Activated T-cell treated with anti-CD3 and anti-CD28 coated beads for 4 hours (primary cell): Measurements from ENCODE around the gene RGS19.

Experiments used
- DNase-seq: peaks from one replicate; pipeline ENCODE4 v3.0.0-alpha.2; 2020

RGS19 gene

DNA sequence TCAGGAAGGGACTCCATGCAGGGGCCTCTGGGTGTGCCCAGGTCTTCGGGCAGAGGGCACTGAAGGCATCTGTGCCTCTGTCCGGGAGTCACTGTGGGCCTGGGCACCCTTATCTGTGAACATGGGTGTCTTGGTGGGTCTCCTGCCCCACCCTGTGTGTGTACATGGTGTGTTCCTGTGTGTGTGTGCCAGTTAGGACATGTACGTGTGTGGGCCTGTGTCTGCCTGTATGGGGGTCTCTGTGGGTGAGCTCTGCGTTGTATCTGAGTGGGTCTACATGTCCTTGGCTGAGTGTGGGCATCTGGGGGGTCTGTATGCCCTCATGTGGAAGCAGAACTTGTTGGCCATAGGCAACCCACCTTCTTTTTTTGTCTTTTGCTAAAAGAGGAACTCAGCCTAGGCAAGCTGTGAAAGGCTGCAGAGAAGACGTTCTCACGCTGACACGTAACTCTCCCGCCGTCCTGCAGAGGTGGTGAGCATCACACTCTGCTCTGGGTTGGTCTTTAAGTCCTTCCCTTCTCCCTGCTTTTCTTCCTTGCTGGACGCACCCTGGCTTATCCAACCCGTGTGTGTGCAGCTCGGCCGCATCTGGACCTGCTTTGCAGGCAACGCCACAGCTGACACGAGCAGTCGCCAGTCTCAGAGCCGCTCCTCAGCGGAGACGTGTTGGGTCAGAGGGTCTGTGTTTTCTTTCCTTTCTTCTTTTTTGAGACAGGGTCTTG is 28.6 kb upstream of the RGS19 start:
- no peak for DNase-seq

DNA sequence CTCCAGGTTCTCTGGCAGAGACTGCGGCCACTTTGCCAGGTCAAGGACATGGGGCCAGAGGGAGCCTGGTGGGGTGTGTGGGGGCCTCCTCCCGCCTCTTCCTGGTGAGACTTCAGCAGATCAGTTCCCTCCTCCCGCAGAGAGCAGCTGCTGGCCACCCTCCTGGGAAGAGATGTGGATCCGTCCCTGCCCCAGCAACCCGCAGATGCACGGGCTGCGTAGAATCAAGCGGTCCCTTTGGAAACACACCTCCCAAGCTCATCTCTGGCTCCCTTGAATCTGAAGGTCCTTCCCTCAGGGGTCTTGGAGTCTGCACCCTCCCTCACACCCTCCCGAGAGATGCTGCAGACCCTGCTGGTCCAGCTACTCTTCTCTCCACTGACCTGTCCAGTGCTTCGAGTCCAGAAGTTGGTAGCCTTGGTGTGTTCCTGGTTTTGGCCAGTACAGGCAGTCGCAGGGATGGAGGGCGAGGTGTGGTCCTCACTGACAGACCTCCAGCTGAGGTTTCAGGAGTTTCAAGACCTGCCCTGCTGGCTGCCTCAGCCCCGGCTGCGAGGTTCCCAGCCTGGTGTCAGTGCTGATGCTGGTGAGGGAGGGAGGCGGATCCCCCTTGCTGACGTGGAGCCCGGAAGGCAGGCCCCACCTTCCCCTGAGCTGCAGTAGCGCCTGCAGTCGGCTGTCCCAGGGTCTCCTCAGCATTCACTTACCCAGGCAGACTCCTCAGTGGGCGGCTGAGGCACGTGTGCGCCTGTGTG is 27.8 kb upstream of the RGS19 start, which contains the start of gene NPBWR2:
Gene NPBWR2 (minus strand): TSS at position 585 of the 755 bp plus-strand sequence. CDS start 734 bp downstream, outside the sequence.
- no peak for DNase-seq

DNA sequence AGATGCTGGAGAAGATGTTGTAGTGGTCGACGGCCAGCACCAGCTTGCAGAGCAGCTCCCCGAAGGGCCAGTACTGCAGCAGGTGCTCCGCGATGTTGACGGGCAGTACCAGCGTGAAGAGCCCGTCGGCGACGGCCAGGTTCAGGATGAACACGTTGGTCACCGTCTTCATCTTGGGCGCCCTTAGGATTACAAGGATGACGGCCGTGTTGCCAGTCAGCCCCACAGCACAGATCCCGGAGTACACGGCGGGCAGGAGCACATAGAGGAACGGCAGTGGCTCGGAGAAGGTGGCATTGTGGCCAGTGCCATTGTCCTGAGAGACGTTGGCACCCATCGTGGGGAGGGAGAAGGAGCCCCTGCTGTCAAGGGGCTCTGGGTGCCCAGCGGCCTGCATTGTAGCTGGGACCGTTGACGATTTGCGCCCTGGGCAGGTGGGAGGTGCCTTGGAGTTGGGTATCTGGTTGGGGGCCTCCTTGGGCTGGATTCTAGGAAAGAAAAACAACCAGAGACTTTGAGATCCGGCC is 27.2 kb upstream of the RGS19 start:
- no peak for DNase-seq

DNA sequence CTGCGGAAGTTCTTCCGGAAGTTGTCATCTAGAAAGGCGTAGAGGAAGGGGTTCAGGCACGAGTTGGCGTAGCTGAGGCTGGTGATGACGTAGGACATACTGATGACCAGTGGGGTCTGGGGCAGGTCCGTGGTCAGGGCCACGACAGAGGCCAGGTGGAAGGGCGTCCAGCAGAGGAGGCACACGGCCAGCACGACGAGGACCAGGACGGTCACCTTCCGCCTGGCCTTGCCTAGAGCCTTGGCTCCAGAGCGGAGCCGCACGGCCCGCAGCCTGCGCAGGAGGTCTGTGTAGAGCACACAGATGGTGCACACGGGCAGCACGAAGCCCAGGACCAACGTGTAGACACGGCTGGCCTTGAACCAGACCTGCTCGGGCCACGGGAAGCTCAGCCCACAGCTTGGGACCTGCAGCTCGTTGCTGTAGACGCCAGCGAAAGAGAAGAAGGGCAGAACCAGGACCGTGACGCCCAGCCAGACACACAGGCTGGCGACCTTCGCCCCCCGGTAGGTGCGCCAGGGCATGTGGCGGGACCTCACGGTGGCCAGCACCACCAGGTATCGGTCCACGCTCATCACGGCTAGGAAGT is 26.6 kb upstream of the RGS19 start:
- no peak for DNase-seq

DNA sequence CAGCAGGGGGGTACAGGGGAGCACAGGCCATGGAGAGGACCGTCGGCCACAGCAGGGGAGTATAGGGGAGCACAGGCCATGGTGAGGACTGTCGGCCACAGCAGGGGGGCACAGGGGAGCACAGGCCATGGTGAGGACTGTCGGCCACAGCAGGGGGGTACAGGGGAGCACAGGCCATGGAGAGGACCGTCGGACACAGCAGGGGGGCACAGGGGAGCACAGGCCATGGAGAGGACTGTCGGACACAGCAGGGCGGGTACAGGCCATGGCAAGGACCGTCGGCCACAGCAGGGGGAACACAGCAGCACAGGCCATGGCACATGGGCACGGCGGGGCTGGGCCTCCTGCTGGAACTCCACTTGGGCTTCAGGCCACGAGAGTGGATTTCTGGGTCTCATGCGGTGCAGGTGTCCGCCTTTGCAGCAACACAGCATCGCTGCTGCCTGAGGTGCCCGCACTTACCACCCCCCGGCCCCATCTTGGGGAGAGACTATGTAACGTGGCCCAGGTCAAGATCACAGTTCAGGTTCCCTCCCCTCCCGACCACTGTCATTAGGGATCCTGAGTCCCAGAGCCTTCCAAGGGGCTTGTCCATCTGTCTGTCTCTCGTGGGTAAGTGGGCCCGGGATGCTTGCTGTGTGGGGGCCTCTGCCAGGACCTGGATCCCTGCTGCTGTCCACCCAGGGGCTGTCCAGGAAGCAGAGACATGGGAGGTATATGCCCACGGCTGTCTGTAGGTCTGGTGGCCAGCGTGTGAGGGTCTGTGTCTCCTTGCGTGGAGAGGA is 25.5 kb upstream of the RGS19 start:
- DNase-seq: no peak

DNA sequence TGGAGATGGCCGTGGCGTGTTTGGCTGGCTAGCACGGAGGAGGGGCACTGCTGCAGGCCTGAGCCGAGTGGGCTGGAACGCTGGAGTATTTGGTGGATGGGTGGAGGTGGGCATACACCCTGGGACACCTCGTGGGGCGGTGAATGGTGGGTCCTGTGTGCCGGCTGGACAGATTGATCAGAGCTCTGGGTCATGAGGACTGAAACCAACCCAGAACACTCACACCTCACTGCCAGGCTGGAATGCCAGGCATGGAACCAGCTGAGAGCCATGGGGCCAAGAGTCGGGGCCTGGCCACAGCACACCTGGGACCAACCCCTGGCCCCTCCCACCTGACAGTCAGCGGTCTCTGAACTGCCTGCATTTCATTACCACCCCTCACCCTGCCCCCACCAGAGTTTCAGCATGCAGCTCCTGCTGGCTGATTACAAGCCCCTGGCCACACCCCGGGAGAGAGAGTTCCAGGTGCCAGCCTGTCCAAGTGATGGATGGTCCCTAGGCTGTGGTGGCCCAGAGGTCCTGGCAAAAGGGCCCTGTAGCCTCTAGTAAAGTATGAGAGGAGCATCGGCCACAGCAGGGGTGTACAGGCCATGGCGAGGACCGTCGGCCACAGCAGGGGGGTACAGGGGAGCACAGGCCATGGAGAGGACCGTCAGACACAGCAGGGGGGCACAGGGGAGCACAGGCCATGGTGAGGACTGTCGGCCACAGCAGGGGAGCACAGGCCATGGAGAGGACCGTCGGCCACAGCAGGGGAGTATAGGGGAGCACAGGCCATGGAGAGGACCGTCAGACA is 24.8 kb upstream of the RGS19 start:
- DNase-seq: no peak

DNA sequence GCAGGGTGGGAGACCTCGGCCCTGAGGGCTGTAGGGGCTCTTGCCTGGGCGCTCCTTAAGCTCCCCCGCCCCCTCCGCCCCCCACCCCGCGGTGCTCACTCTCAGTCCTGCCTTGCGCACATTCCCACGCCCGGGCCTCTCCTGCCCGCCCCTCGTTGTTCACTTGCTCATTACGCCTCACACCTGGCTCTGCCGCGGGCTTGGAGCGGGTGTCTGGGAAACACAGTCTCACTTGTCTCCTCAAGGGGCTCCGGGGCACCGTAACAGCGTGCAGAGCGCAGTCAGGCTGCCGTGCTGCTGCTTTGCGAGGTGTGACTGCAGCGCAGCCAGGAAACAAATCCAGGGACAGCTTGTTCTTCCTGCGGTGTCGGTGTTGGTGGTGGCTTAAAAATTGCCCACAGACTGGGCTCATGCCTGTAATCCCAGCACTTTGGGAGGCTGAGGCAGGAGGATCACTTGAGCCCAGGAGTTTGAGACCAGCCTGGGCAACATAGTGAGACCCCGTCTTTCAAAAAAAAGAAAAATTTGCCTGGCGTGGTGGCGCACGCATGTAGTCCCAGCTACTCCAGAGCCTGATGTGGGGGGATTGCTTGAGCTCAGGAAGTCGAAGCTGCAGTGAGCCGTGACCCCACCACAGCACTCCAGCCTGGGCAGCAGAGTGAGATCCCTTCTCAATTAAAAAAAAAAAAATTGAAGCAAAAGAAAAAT is 23.5 kb upstream of the RGS19 start:
- no peak for DNase-seq

DNA sequence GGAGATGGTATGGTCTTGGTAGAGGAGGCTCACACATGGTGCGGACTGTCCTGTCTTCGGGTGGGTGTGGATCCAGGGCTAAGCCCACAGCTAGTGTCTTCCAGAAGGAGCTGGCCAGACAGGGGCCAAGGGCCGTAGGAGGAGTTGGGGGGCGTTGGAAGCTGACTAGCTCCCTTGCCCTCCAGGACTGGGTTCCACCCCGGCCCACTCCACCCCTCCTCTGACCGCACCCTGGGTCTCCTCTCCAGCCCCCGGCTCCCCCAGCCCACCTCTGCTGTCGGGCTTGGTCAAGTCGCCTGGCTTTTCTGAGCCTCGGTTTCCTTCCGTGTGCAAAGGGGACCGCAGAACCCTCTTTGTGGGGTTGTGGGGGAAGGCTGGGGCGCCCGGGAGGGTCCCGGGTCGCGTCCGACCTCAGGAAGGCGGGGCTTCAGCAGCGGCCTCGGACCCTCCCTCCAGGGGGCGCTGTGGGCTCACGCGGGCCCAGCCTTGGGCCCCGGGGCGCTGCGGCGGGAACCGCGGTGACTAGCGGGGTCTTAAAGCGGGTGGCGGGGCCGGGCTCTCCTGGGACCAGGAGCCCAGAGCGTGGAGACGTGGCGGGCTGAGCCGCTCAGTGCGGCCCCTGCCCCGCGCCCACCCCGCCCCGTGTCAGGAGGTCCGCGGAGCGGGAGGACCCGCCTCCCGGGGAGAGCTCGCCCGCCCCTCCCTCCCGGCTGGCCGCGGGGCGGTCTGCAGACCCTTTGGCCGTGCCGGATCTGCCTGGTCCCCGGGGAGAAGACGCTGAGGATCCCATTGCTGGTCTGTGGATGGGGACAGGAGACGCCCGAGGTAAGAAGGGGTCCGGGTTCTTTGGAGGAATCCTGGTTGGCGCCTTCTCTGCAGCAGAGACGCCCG is 22.7 kb upstream of the RGS19 start:
- DNase-seq: peak; percentile 55

DNA sequence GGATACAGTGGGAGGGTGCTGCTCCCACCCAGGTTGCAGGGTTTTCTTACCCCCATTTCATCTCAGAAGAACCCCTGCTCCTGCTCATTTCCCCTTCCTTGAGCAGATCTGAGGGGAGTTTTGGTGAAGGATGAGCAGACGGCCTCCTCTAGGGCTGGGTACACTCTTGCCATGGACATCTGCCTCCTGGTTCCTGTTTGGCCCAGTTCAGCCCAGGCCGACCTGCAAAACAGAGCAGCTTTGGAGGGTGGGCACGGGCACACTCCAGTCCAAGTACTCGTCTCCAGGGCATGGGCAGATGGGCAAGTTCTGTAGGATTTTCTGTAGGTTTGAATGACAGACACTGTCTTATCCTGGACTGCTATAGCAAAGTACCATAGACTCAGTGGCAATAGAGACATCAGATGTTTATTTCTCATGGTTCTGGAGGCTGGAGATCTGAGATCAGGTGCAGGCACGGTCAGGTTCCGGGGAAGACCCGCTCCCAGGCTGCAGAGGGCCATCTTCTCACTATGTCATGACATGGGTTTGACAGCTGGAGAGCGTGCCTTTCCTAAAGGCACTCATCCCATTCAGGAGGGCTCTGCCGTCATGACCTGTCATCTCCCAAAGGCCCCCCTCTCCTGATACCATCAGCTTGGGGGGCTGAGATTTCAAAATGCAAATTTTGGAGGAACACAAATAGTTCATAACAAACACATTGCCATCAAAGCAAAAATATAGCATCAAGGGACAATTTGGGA is 21.8 kb upstream of the RGS19 start:
- no peak for DNase-seq

DNA sequence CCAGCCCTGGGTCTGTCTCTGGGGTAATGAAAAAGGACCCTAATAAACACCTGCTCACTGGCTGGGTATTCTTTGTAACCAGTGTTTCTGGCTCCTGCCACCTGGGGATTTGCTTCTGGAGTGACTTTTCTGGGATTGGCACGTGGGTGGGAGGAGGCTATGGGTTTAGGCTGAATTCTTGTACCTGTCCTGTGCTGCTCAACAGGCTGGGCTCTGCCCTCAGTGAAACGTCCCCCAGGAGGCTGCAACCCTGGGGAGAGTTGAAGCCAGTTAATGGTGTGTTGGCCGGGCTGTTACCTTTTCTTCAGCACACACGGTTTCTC is 21.2 kb upstream of the RGS19 start:
- DNase-seq: no peak

DNA sequence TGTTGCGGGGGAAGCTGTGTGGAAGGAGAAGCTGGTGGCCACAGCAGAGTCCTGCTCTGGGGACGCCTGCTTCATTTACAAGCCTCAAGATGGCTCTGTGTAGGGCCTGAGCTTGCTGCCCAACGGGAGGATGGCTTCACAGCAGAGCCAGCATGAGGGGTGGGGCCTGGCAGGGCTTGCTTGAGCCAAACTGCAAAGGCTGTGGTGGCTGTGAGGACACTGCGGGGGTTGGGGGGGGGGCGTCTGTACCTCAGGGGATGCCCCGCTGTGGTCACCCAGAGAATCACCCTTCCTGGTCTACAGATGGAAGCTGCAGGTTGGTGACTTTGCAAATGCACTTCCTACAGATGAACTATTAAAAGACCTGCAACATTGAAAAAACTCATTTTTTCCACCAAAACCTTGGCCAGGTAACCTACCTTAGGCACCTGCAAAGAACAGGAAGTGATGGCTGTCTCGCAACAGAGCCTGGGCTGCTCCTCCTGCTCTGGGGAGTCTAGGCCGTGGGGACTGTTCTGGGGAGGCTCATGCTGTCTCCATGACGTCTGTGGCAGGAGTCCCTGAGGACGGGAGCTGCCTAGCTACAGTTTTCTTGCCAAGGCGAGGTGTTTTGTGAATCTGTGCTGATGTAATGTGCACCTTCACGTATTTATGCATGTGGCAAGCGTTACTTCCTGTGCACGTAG is 20.7 kb upstream of the RGS19 start:
- no peak for DNase-seq

DNA sequence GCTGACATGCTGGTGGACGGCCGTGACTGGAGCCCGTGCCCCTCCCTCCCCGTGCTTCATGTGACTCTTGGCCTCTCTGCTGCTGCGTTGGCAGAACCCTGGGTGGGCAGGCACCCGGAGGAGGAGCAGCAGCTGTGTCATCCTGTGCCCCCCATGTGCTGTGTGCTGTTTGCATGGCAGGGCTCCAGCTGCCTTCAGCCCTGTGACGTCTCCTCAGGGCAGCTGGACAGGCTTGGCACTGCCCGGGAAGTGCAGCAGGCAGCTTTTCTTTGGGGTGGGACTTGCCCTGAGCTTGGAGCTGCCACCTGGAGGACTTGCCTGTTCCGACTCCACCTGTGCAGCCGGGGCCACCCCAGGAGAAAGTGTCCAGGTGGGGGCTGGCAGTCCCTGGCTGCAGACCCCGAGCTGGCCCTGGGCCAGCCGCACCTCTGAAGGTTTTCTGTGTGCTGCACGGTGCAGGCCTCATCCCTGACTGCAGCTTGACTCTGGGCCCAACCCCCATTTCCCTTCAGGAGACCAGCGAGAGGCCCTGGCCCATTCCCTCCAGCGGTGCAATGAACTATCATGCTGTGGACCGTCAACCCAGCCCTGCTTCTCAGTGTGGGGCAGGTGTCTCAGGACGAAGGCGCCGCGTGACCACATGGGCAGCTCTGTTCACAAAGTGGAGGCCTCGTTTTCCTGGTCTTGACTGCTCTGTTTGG is 19.9 kb upstream of the RGS19 start:
- DNase-seq: no peak

DNA sequence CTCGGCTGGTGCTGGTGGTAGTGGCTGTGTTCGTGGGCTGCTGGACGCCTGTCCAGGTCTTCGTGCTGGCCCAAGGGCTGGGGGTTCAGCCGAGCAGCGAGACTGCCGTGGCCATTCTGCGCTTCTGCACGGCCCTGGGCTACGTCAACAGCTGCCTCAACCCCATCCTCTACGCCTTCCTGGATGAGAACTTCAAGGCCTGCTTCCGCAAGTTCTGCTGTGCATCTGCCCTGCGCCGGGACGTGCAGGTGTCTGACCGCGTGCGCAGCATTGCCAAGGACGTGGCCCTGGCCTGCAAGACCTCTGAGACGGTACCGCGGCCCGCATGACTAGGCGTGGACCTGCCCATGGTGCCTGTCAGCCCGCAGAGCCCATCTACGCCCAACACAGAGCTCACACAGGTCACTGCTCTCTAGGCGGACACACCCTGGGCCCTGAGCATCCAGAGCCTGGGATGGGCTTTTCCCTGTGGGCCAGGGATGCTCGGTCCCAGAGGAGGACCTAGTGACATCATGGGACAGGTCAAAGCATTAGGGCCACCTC is 19.2 kb upstream of the RGS19 start:
- DNase-seq: no peak

DNA sequence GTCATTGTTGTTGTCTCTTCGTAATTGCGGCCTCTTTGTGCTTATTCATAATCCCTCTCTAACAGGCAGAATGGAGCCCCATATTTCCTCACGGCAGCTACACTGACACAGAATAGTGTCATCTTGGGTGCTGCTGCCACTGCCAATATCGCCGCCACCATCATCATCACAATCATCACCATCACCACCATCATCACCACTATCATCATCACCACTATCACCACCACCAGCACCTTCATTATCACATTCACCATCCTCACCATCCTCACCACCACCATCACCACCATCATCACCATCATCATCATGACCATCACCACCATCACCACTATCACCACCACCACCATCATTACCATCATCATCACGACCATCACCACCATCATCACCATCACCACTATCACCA is 17.2 kb upstream of the RGS19 start:
- no peak for DNase-seq

DNA sequence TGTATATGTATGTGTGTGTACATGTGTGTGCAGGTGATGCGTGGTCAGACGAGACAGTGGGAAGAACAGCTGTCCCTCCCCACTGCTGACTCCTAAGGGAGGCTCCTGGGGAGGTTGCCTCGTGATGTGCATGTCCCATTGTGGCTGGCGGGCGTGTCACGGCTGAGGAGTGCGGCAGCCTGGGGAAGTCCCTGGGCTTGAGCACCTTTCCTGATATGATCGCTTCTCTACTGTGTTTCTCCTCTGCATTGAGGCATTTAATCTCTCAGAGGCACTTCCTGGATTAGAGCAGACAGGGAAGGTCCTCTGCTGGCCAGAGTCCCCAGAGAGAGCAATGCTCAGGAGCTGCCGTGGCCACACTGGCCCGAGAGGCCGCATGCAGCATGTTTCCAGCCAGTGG is 16.6 kb upstream of the RGS19 start:
- DNase-seq: no peak

DNA sequence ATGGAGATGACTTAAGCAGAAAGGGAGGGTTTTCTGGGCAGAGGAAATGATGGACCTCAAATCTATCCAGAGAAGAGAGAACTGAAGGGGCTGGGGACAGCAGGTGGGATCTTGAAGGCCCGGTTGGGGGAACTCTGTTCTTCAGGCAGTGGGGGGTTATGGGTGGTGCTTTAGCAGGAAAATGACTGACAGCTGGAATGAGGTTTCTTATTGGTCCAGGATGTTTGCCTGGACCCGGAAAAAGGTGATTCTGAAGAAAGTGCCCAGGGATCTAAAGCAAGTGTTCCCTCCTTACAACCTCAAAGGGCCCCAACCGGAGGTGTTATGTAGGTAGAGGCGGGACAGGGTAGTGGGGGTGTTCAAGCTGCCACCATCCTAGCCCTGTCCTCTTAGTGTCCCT is 16.1 kb upstream of the RGS19 start:
- no peak for DNase-seq

DNA sequence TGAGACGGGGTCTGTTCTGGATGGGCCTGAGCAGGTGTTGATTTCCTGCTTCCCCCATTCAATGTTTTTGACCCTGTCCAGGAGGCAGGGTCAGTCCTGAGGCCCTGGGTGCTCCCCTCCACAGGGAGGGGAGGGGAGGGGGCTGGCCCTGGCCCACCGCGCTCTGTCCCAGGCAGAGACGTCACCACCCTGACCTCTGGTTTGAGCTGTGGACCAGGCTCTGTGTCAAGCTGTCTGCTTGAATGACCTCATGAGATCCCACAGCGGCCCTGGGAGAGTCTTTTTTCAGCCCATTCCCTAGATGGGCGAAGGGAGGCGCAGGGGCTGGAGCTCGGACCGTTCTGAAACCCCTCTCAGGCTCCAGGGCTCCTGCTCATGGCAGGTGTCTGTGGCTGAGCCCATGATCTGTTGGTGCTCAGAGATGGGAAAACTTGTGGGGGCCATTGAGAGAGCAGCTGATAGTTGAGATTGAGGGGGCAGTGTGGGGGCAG is 13.7 kb upstream of the RGS19 start:
- no peak for DNase-seq
